Fibroblast of lung (primary cell): ENCODE data around the gene SRRM5. TPM values are rescaled to one million over a fixed set of nuclear protein-coding genes. Genes with fewer than 3 reads are reported as not detected.

Source experiments
- DNase-seq, 2 donors: peaks; one replicate each; pipeline versions ENCODE4 v3.0.0 to v3.0.0-alpha.2; 2010; ENCODE audit warnings: low read depth in 2 of 2
- H2AFZ ChIP-seq: 2 replicates; pipeline ENCODE4 v1.5.1; 2012; ENCODE audit warnings: low read length, control low read depth, inconsistent platforms
- H3K27ac ChIP-seq: 2 replicates; pipeline ENCODE4 v1.5.1; 2011; ENCODE audit warnings: low read length, control low read depth; ENCODE audit not compliant: insufficient read depth
- H3K27me3 ChIP-seq: 2 replicates; pipeline ENCODE4 v1.5.1; 2011; ENCODE audit warnings: mild to moderate bottlenecking, low read length; ENCODE audit not compliant: control insufficient read depth, insufficient read depth
- H3K36me3 ChIP-seq: 2 replicates; pipeline ENCODE4 v1.5.1; 2011; ENCODE audit warnings: low read length; ENCODE audit not compliant: control insufficient read depth, insufficient read depth
- H3K4me1 ChIP-seq: 2 replicates; pipeline ENCODE4 v1.5.1; 2011; ENCODE audit warnings: low read length; ENCODE audit not compliant: control insufficient read depth, insufficient read depth; ENCODE audit errors: extremely low read depth
- H3K4me2 ChIP-seq: 2 replicates; pipeline ENCODE4 v1.5.1; 2011; ENCODE audit warnings: low read length, control low read depth; ENCODE audit not compliant: insufficient read depth; ENCODE audit errors: extremely low read depth
- H3K4me3 ChIP-seq, 4 experiments: fragments of 200-600 bp in 1 of 4; sonication (generic) in 1 of 4; replicated peaks in 1 of 4; 2 replicates each; pipeline ENCODE4 v1.5.1; 2011 to 2016; ENCODE audit warnings: low read length in 4 of 4, low read depth in 3 of 4, mild to moderate bottlenecking in 3 of 4, control low read depth in 2 of 4, inconsistent platforms in 1 of 4, mixed read lengths in 1 of 4; ENCODE audit not compliant: insufficient read depth in 1 of 4; ENCODE audit errors: control extremely low read depth in 1 of 4
- H3K79me2 ChIP-seq: 2 replicates; pipeline ENCODE4 v1.5.1; 2012; ENCODE audit warnings: mild to moderate bottlenecking, low read length, inconsistent platforms; ENCODE audit not compliant: control insufficient read depth, insufficient read depth
- H3K9ac ChIP-seq: 2 replicates; pipeline ENCODE4 v1.5.1; 2011; ENCODE audit warnings: mild to moderate bottlenecking, low read length, control low read depth; ENCODE audit not compliant: insufficient read depth
- H3K9me3 ChIP-seq: 2 replicates; pipeline ENCODE4 v1.5.1; 2012; ENCODE audit warnings: low read depth, low read length; ENCODE audit not compliant: control insufficient read depth, insufficient read depth
- H4K20me1 ChIP-seq: 2 replicates; pipeline ENCODE4 v1.5.1; 2011; ENCODE audit warnings: low read length; ENCODE audit not compliant: control insufficient read depth, insufficient read depth; ENCODE audit errors: extremely low read depth
- EZH2 ChIP-seq: IDR thresholded peaks from 2 replicates; pipeline ENCODE4 v1.5.1; 2012; ENCODE audit warnings: low read length, control low read depth, mild to moderate bottlenecking; ENCODE audit errors: missing control alignments
- polyA plus RNA-seq, 2 donors: library from polyadenylated mRNA; depleted of rRNA in 1 of 2; stranded (reverse) in 1 of 2; unstranded in 1 of 2; fragments of >200 nt; gene quantifications; 2 replicates each; pipeline ENCODE4 v1.2.1, GENCODE V29; 2011 to 2012; ENCODE audit warnings: missing spikeins in 1 of 2
- total RNA-seq: library from RNA; depleted of rRNA; stranded (reverse); fragments of >200 nt; gene quantifications from 2 replicates; pipeline ENCODE4 v1.2.1, GENCODE V29; 2014
- TF ChIP-seq, protein P1 (sequence below), 2 donors: IDR thresholded peaks in 1 of 2; conservative IDR thresholded peaks in 1 of 2; 1 replicate in 1 of 2; 2 replicates in 1 of 2; pipeline ENCODE4 v1.5.1; 2011 to 2012; ENCODE audit warnings: low read length in 2 of 2, control low read depth in 1 of 2, inconsistent platforms in 1 of 2, low read depth in 1 of 2, mild to moderate bottlenecking in 1 of 2

The SRRM5 gene
- total and polyA plus RNA-seq, 2 donors (not counting 1 experiment from before 2014, with no cell fraction given): under 0.01 to 0.06 TPM

DNA sequence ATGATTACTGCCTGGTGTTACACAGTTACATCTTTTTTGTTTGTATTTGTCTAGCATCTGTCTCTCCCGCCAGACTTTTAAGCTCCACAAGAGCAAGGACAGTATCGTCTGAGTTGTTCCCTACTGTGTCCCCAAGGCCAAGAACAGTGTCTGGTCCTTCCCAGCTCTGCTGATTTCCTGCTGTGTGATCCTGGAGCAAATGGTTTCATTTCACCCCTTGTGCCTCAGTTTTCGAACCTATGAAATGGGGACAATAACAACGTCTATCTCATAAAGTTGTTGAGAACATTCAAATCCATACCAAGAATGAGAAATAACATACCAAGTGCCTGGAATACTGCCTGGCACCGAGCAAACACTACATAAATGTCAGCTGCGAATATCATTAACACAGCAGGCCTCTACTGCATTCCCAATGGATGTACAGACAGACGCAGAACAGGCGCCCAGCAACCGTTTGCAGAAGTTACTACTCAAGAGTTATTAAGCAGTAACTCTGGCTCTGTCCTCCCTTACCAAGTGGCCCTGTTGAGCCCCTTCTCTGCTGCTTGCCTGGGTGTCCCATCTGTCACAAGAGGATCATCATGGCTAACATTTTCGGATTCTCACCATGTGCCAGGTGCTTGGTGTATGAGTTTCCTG is 48.0 kb upstream of the SRRM5 start:
- Histone ChIP-seq H3K27me3 (no peaks in the 10 kb centered on the region), H2AFZ (no peak overlapping the region), H3K79me2 (no peaks in the 10 kb centered on the region), H3K4me3 (no peak overlapping the region), H3K9me3 (no peaks in the 10 kb centered on the region), H3K4me1 (peaks cover 4% of the 10 kb centered on the region), H3K36me3 (peaks cover 6% of the 10 kb centered on the region), H3K4me2 (no peak overlapping the region), H4K20me1 (no peaks in the 10 kb centered on the region), H3K27ac (no peak overlapping the region), H3K9ac (no peak overlapping the region)
- TF ChIP-seq, protein P1, sequence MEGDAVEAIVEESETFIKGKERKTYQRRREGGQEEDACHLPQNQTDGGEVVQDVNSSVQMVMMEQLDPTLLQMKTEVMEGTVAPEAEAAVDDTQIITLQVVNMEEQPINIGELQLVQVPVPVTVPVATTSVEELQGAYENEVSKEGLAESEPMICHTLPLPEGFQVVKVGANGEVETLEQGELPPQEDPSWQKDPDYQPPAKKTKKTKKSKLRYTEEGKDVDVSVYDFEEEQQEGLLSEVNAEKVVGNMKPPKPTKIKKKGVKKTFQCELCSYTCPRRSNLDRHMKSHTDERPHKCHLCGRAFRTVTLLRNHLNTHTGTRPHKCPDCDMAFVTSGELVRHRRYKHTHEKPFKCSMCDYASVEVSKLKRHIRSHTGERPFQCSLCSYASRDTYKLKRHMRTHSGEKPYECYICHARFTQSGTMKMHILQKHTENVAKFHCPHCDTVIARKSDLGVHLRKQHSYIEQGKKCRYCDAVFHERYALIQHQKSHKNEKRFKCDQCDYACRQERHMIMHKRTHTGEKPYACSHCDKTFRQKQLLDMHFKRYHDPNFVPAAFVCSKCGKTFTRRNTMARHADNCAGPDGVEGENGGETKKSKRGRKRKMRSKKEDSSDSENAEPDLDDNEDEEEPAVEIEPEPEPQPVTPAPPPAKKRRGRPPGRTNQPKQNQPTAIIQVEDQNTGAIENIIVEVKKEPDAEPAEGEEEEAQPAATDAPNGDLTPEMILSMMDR (conservative IDR thresholded peaks at IDR 0.05 in 1 of 2, IDR thresholded peaks at IDR 0.05 in 1 of 2; ENCODE audit: low read depth in 1 of 2, low read length in 2 of 2): no peak
- no peak for TF ChIP-seq EZH2
- no peak for DNase-seq

DNA sequence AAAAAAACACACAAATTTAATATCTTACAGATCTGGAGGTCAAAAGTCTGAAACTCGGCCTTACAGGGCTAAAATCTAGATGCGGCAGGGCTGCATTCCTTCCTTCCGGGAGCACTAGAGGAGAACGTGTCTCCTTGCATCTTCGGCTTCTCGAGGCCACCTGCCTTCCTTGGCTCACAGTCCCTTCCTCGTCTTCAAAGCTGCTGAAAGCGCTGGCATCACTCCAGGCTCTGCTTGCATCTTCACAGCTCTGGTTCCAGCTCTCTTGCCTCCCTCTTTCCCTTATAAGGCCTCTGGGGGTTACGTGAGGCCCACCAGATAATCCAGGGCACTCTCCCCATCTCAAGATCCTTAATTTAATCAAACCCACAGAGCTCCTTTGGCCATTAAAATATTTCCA is 47.1 kb upstream of the SRRM5 start:
- no peak overlapping the region for H3K4me2 ChIP-seq
- no peak overlapping the region for H2AFZ ChIP-seq
- H3K79me2 ChIP-seq: no peaks in the 10 kb centered on the region
- peaks cover 4% of the 10 kb centered on the region for H3K4me1 ChIP-seq
- H3K9me3 ChIP-seq: no peaks in the 10 kb centered on the region
- no peak for DNase-seq
- peaks cover 6% of the 10 kb centered on the region for H3K36me3 ChIP-seq
- TF ChIP-seq, protein P1 (conservative IDR thresholded peaks at IDR 0.05 in 1 of 2, IDR thresholded peaks at IDR 0.05 in 1 of 2; ENCODE audit: low read depth in 1 of 2, low read length in 2 of 2): no peak
- no peak for TF ChIP-seq EZH2
- H3K4me3 ChIP-seq: no peak overlapping the region
- H3K27me3 ChIP-seq: no peaks in the 10 kb centered on the region
- no peak overlapping the region for H3K9ac ChIP-seq
- H3K27ac ChIP-seq: no peak overlapping the region
- no peaks in the 10 kb centered on the region for H4K20me1 ChIP-seq

DNA sequence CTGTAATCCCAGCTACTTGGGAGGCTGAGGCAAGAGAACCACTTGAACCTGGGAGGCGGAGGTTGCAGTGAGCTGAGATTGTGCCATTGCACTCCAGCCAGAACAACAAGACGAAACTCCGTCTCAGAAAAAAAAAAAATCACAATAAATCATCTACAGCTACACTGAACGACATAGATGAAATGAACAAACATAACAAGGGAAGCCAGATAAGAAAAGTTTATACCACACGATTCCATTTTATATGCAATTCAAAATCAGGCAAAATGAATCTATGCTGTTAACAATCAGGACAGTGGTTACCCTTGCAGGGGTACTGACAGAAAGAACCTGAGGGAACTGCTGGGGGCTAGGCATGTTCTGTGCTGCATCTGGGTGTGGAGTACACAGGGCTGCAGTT is 42.2 kb upstream of the SRRM5 start:
- Histone ChIP-seq H3K36me3 (no peaks in the 10 kb centered on the region), H3K4me1 (no peaks in the 10 kb centered on the region), H3K4me2 (no peak overlapping the region), H3K27me3 (no peaks in the 10 kb centered on the region), H4K20me1 (no peaks in the 10 kb centered on the region), H2AFZ (no peak overlapping the region), H3K27ac (no peak overlapping the region), H3K4me3 (no peak overlapping the region), H3K79me2 (peaks cover 3% of the 10 kb centered on the region), H3K9me3 (no peaks in the 10 kb centered on the region), H3K9ac (no peak overlapping the region)
- DNase-seq: no peak
- TF ChIP-seq EZH2: no peak
- TF ChIP-seq, protein P1 (conservative IDR thresholded peaks at IDR 0.05 in 1 of 2, IDR thresholded peaks at IDR 0.05 in 1 of 2; ENCODE audit: low read depth in 1 of 2, low read length in 2 of 2): no peak
